DND-41 (cell line): ENCODE measurements around the gene TBC1D17.

Experiments used
- ATAC-seq: fragments of 200-7000 bp; cut with Tn5 transposase; 3 replicates; pipeline ENCODE4 v1.9.1; 2021; ENCODE audit warnings: low read depth; ENCODE audit not compliant: insufficient read depth
- DNase-seq: peaks from one replicate; pipeline ENCODE4 v3.0.0-alpha.2; 2020
- H2AFZ ChIP-seq: 2 replicates; pipeline ENCODE4 v1.6.0; 2012; ENCODE audit warnings: low read depth, low read length
- H3K27ac ChIP-seq: 2 replicates; pipeline ENCODE4 v1.5.1; 2012; ENCODE audit warnings: low read length, inconsistent platforms
- H3K27me3 ChIP-seq: fragments of 200-600 bp; sonication (generic); 2 replicates; pipeline ENCODE4 v1.6.0; 2012; ENCODE audit warnings: low read length, mild to moderate bottlenecking, inconsistent platforms; ENCODE audit not compliant: insufficient read depth, poor library complexity
- H3K36me3 ChIP-seq: 2 replicates; pipeline ENCODE4 v1.5.1; 2012; ENCODE audit warnings: low read length, inconsistent platforms; ENCODE audit not compliant: insufficient read depth
- H3K4me1 ChIP-seq: 2 replicates; pipeline ENCODE4 v1.5.1; 2012; ENCODE audit warnings: mild to moderate bottlenecking, low read length; ENCODE audit not compliant: insufficient read depth
- H3K4me2 ChIP-seq: 2 replicates; pipeline ENCODE4 v1.6.0; 2012; ENCODE audit warnings: mild to moderate bottlenecking, moderate library complexity, low read length, inconsistent platforms; ENCODE audit not compliant: insufficient read depth
- H3K4me3 ChIP-seq, 2 experiments: fragments of 200-600 bp in 1 of 2; shearing (Covaris generic) in 1 of 2; 2 replicates each; pipeline ENCODE4 v1.5.1; 2012 to 2016; ENCODE audit warnings: inconsistent platforms in 2 of 2, low read length in 2 of 2, mild to moderate bottlenecking in 2 of 2, low read depth in 1 of 2, moderate library complexity in 1 of 2
- H3K79me2 ChIP-seq: 2 replicates; pipeline ENCODE4 v1.6.0; 2012; ENCODE audit warnings: low read length, inconsistent platforms; ENCODE audit not compliant: insufficient read depth
- H3K9ac ChIP-seq: 2 replicates; pipeline ENCODE4 v1.6.0; 2012; ENCODE audit warnings: low read depth, mild to moderate bottlenecking, inconsistent platforms, low read length, moderate library complexity
- H3K9me3 ChIP-seq: 2 replicates; pipeline ENCODE4 v1.5.1; 2012; ENCODE audit warnings: low read length, moderate library complexity, mild to moderate bottlenecking, inconsistent platforms; ENCODE audit not compliant: insufficient read depth, severe bottlenecking
- H4K20me1 ChIP-seq: 2 replicates; pipeline ENCODE4 v1.6.0; 2012; ENCODE audit warnings: low read length; ENCODE audit not compliant: insufficient read depth
- EZH2 ChIP-seq: IDR thresholded peaks from 3 replicates; pipeline ENCODE4 v1.6.1; 2012; ENCODE audit warnings: borderline replicate concordance, low read depth, mild to moderate bottlenecking, moderate library complexity, low read length, inconsistent platforms; ENCODE audit not compliant: severe bottlenecking
- TF ChIP-seq, protein P1 (sequence below): IDR thresholded peaks from 2 replicates; pipeline ENCODE4 v1.5.1; 2012; ENCODE audit warnings: borderline replicate concordance, low read length, moderate library complexity, mild to moderate bottlenecking; ENCODE audit not compliant: poor library complexity, severe bottlenecking; ENCODE audit errors: extremely low read depth

Gene TBC1D17

DNA sequence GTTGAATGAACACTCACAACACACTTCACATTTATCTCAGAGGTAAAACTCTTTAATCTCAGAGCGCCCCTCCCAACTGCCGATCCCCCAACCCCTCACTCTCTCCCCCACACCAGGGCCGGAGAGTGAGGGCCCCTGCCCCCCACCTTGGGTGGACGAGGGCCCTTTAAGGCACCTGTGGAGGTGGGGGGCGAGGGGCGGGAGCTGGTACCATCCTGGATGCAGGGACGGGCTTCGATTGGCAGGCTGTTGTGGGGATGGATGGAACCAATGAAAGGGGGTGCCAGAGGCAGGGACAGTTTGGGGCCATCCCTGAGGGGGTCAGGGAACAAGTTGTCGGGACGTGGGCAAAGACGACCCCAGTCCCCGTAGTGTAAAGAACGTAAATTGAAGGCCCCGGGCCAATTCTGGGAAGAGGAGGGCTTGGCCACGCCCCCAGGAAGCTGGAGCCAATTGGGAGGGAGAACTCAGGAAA lies 8.5 kb upstream of the TBC1D17 start:
- Histone ChIP-seq H3K9me3 (no peaks in the 10 kb centered on the region), H3K9ac (peak overlapping the region; percentile 73), H3K36me3 (peaks cover 31% of the 10 kb centered on the region), H3K27me3 (no peaks in the 10 kb centered on the region), H3K4me3 (peak overlapping the region; percentile 12 to 84; a peak in 3 of 4 replicates), H4K20me1 (peaks cover 25% of the 10 kb centered on the region), H3K79me2 (peaks cover 33% of the 10 kb centered on the region), H3K4me1 (peaks cover 60% of the 10 kb centered on the region), H2AFZ (peak overlapping the region; percentile 72), H3K4me2 (peak overlapping the region; percentile 73), H3K27ac (peak overlapping the region; percentile 72)
- no peak for TF ChIP-seq EZH2
- TF ChIP-seq, protein P1, sequence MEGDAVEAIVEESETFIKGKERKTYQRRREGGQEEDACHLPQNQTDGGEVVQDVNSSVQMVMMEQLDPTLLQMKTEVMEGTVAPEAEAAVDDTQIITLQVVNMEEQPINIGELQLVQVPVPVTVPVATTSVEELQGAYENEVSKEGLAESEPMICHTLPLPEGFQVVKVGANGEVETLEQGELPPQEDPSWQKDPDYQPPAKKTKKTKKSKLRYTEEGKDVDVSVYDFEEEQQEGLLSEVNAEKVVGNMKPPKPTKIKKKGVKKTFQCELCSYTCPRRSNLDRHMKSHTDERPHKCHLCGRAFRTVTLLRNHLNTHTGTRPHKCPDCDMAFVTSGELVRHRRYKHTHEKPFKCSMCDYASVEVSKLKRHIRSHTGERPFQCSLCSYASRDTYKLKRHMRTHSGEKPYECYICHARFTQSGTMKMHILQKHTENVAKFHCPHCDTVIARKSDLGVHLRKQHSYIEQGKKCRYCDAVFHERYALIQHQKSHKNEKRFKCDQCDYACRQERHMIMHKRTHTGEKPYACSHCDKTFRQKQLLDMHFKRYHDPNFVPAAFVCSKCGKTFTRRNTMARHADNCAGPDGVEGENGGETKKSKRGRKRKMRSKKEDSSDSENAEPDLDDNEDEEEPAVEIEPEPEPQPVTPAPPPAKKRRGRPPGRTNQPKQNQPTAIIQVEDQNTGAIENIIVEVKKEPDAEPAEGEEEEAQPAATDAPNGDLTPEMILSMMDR = no peak
- ATAC-seq (peak; percentile 22), DNase-seq (no peak)

DNA sequence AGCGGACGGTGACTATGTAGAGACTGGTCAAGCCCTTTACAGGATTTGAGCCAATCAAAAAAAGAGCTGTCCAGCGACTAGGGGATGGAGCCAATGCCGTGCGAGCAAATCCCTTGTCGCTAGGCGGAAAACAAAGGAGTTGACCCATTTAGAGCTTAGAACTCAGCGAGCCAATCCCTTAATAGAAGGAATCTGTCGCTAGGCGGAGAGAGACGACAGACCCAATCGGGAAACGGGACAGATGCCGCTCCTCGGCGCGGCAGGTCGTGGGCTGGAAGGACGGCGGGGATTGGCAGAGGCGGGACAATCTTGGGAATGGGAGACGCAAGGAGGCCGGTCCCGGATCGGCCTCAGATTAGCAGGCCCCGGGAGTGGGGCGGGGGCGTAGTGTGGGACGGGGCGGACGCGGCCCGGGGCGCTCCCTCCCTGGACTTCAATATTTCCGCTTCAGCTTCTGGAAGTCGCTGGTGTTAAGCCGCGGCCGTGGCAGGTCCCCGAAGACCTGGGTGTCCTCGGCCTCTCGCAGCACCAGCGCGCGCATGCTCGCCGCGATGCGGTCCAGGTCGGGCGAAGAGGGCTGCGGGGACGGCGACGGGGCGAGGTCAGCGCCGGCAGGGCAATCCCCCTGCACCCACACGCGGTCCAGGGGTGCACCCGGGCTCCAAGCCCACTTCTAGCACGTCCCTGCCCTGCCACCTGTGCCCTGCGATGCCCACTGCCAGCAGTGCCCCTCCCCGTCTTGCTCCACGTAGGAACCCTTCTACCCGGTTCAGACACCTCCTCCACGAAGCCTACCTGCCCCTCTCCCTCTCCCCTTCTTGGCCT lies 7.8 kb upstream of the TBC1D17 start:
- no peak for TF ChIP-seq EZH2
- TF ChIP-seq, protein P1 = no peak
- Histone ChIP-seq H3K79me2 (peaks cover 33% of the 10 kb centered on the region), H3K4me3 (peak overlapping the region; percentile 25 to 84; a peak in 3 of 4 replicates), H3K9me3 (no peaks in the 10 kb centered on the region), H3K4me2 (peak overlapping the region; percentile 73), H3K9ac (peak overlapping the region; percentile 72), H4K20me1 (peaks cover 19% of the 10 kb centered on the region), H3K27me3 (no peaks in the 10 kb centered on the region), H3K4me1 (peaks cover 60% of the 10 kb centered on the region), H3K27ac (peak overlapping the region; percentile 72), H3K36me3 (peaks cover 30% of the 10 kb centered on the region), H2AFZ (peak overlapping the region; percentile 72)
- ATAC-seq (peak; percentile 82), DNase-seq (peak; percentile 97)

DNA sequence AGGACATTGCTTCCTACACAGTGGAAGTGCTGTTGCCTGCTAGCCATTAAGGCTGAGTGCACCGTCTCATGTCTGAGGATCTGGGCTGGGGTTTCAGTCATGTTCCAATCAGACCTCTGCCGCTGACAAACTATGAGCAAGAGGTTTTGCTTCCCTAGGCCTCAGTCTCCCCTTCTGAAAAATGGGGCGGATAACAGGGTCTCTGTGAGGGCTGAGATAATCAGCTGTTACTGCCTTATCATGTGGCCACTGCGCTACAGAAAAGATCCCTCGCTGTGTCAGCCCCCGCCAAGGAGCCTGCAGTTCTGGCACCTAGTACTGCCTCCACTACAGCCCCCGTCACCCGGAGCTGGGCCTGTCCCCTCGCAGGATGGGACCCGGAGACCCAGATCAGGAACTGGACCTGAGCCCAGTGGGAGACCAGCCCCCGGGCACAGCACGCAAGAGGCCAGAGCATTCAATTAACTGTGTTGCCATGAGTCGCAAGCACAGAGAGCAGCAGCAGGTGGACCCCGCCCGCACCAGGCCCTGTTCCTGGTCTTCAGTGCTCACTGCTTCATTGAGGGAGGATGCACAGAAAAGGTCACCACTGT lies 7.1 kb upstream of the TBC1D17 start:
- peaks cover 13% of the 10 kb centered on the region; the same call in 1 of the 2 replicates for H4K20me1 ChIP-seq
- H3K9me3 ChIP-seq = no peaks in the 10 kb centered on the region

More for the DNA sequence above, 7.1 kb upstream of the TBC1D17 start:
- Histone ChIP-seq H3K4me2 (peak overlapping the region; percentile 73), H3K79me2 (peaks cover 33% of the 10 kb centered on the region), H3K27ac (peak overlapping the region; percentile 72), H3K36me3 (peaks cover 24% of the 10 kb centered on the region), H3K9ac (peak overlapping the region; percentile 72), H3K27me3 (no peaks in the 10 kb centered on the region), H2AFZ (peak overlapping the region; percentile 68; the same call in 1 of the 2 replicates), H3K4me1 (peaks cover 60% of the 10 kb centered on the region), H3K4me3 (peak overlapping the region; percentile 25 to 65; a peak in 3 of 4 replicates)
- ATAC-seq (no peak), DNase-seq (no peak)
- TF ChIP-seq EZH2 = no peak
- TF ChIP-seq, protein P1 = no peak
